Ovary (tissue), 9 donors: ENCODE measurements around the gene ZNF808. TPM values are rescaled to one million over a fixed set of nuclear protein-coding genes. Genes with fewer than 3 reads are reported as not detected.
"Not testable (repeated sequence)": the region's sequence is repeated elsewhere in the genome, so short reads cannot be mapped to it uniquely, and the experiment has no call there.

Experiments used
- DNase-seq, 5 donors: peaks; one replicate each; pipeline ENCODE4 v3.0.0-alpha.2; 2019 to 2020
- H3K27ac ChIP-seq, 2 donors: fragments of 200-600 bp; one replicate each; pipeline versions ENCODE4 v1.5.1 to v1.8.0; 2019 to 2022
- H3K27me3 ChIP-seq: fragments of 200-600 bp; one replicate; pipeline ENCODE4 v1.8.0; 2022
- H3K36me3 ChIP-seq: fragments of 200-600 bp; sonication (generic); one replicate; pipeline ENCODE4 v1.5.1; 2019
- H3K4me1 ChIP-seq: one replicate; pipeline ENCODE4 v1.8.1; 2013; ENCODE audit warnings: mild to moderate bottlenecking, moderate library complexity; ENCODE audit not compliant: insufficient read depth
- H3K4me3 ChIP-seq: fragments of 200-600 bp; sonication (generic); one replicate; pipeline ENCODE4 v1.5.1; 2017
- H3K9me3 ChIP-seq, 2 donors: fragments of 200-600 bp in 1 of 2; sonication (generic) in 1 of 2; one replicate each; pipeline versions ENCODE4 v1.5.1 to v1.8.1; 2013 to 2019; ENCODE audit warnings: mild to moderate bottlenecking in 1 of 2, moderate library complexity in 1 of 2
- EP300 ChIP-seq: sonication (generic); formaldehyde crosslinking; IDR thresholded peaks from one replicate; pipeline ENCODE4 v1.6.1; 2017; ENCODE audit warnings: antibody characterized with exemption
- POLR2A ChIP-seq: fragments of 450-650 bp; IDR thresholded peaks from one replicate; pipeline ENCODE4 v1.6.1; 2017; ENCODE audit warnings: antibody characterized with exemption, mild to moderate bottlenecking, moderate library complexity
- WGBS, 3 donors: extraction: QIAGEN DNeasy Blood & Tissue Kit in 1 of 3; methylation state at CpG; one replicate each; pipeline versions ENCODE4 v1.1.5 to v1.1.7; 2013 to 2017; 5-methylcytosine and 5-hydroxymethylcytosine counted together
- intact Hi-C, 4 donors: fragments of 100-400 bp; cut with DNase I; formaldehyde crosslinking; loops; one replicate each; pipeline versions ENCODE4 v1.11.0 to v1.15.1; 2022 to 2023
- polyA plus RNA-seq, 2 donors: library from polyadenylated mRNA; stranded (reverse); fragments of 200-250 nt in 1 of 2; fragments of 350-450 nt in 1 of 2; fragmentation: Illumina TruSeq in 1 of 2; extraction: RNeasy Lipid Tissue Mini Kit (QIAGEN cat#74804) in 1 of 2; gene quantifications; one replicate each; pipeline ENCODE4 v1.2.3, GENCODE V29; 2013 to 2014
- total RNA-seq, 7 donors: library from RNA; depleted of rRNA in 2 of 7; stranded (reverse); fragments of >200 nt in 2 of 7; fragmentation: NEBNext Ultra II Directional in 3 of 7; extraction: Animal tissue kit (Norgen Biotek cat#: 25700) in 3 of 7; gene quantifications; one replicate each; pipeline versions ENCODE4 v1.1.0 to v1.2.4, GENCODE V29; 2016 to 2023
- TF ChIP-seq, protein P1 (sequence below), 3 donors: fragments of 450-650 bp in 2 of 3; fragments of 200-600 bp in 1 of 3; IDR thresholded peaks; one replicate each; pipeline versions ENCODE4 v1.5.1 to v1.8.0; 2016 to 2022; ENCODE audit warnings: antibody characterized with exemption in 3 of 3, mild to moderate bottlenecking in 1 of 3
- donor health status: DM: no; HTN: no; CAD: no; lungs with moderate emphysema.
- donor health status: DM: no; HTN: no; CAD: no.
- donor health status: Bipolar disorder and iron deficiency.
- donor health status: DM: yes; HTN: yes; CAD: no.
- donor health status: DM: no; HTN: no; CAD: no.
- donor health status: DM: yes; HTN: yes; CAD: no.

Gene ZNF808
- total and polyA plus RNA-seq, 9 donors, result 6.0 to 26.4 (median 20.0) TPM

GRCh38 chr19:52585604-52586003 is 58.1 kb downstream of the ZNF808 start:
- Histone ChIP-seq H3K27me3 (no peaks in the 10 kb centered on the region), H3K27ac (no peak overlapping the region), H3K36me3 (no peaks in the 10 kb centered on the region), H3K4me1 (no peaks in the 10 kb centered on the region), H3K9me3 (no peaks in the 10 kb centered on the region), H3K4me3 (no peak overlapping the region)
- TF ChIP-seq, protein P1, sequence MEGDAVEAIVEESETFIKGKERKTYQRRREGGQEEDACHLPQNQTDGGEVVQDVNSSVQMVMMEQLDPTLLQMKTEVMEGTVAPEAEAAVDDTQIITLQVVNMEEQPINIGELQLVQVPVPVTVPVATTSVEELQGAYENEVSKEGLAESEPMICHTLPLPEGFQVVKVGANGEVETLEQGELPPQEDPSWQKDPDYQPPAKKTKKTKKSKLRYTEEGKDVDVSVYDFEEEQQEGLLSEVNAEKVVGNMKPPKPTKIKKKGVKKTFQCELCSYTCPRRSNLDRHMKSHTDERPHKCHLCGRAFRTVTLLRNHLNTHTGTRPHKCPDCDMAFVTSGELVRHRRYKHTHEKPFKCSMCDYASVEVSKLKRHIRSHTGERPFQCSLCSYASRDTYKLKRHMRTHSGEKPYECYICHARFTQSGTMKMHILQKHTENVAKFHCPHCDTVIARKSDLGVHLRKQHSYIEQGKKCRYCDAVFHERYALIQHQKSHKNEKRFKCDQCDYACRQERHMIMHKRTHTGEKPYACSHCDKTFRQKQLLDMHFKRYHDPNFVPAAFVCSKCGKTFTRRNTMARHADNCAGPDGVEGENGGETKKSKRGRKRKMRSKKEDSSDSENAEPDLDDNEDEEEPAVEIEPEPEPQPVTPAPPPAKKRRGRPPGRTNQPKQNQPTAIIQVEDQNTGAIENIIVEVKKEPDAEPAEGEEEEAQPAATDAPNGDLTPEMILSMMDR (IDR thresholded peaks at IDR 0.05), result no peak
- TF ChIP-seq POLR2A (no peak), EP300 (no peak)
- DNase-seq, result no peak
- intact Hi-C loops, result no loop called here
- WGBS, 3 donors, result 85 to 89% (median 88%) methylated on average over 6 of the region's 6 CpGs

DNA sequence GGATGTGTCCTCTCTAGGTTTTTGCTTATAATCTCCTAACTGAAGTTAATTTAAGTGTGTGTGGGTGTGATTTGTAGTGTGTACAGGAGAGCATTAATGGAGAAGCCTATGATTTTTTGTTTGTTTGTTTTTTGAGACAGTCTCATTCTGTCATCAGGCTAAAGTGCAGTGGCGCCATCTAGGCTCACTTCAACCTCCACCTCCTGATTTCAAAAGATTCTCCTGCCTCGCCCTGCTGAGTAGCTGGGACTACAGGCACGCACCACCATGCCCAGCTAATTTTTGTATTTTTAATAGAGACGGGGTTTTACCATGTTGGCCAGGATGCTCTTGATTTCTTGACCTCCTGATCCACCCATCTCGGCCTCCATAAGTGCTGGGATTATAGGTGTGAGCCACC is 63.3 kb downstream of the ZNF808 start:
- intact Hi-C loops, result no loop called here
- 85 to 90% (median 88%) methylated on average over 5 of the region's 5 CpGs for WGBS, 3 donors
- no peaks in the 10 kb centered on the region for H3K27me3 ChIP-seq
- no peaks in the 10 kb centered on the region for H3K36me3 ChIP-seq
- no peak overlapping the region for H3K4me3 ChIP-seq
- no peaks in the 10 kb centered on the region for H3K9me3 ChIP-seq
- TF ChIP-seq, protein P1 (IDR thresholded peaks at IDR 0.05), result no peak
- TF ChIP-seq EP300 (no peak), POLR2A (no peak)
- no peak overlapping the region for H3K27ac ChIP-seq
- no peaks in the 10 kb centered on the region for H3K4me1 ChIP-seq
- DNase-seq, result no peak

DNA sequence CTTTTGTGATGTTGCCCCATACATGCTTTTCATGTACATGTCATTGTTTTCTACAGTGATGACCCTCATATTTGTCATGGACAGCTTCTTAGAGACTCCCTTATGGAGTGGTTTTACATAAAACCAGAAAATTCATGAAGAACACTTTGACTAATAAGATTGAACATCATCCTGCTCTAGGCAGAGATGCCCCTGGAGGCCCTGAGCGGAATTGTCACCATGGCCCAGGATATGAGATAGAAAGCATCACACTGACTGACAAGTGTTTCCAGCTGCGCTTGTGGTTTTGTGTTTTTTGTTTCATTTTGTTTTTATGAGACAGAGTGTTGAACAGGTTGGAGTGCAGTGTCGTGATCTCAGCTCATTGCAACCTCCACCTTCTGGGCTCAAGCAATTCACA is 64.8 kb downstream of the ZNF808 start:
- intact Hi-C loops, result no loop called here
- no peaks in the 10 kb centered on the region for H3K9me3 ChIP-seq
- no peak overlapping the region for H3K27ac ChIP-seq
- H3K4me3 ChIP-seq, result no peak overlapping the region
- H3K4me1 ChIP-seq, result no peaks in the 10 kb centered on the region
- TF ChIP-seq EP300 (no peak), POLR2A (no peak)
- TF ChIP-seq, protein P1 (IDR thresholded peaks at IDR 0.05), result no peak
- H3K27me3 ChIP-seq, result no peaks in the 10 kb centered on the region
- 81 to 97% (median 96%) methylated on average over 3 of the region's 3 CpGs for WGBS, 3 donors
- no peak for DNase-seq
- H3K36me3 ChIP-seq, result no peaks in the 10 kb centered on the region

DNA sequence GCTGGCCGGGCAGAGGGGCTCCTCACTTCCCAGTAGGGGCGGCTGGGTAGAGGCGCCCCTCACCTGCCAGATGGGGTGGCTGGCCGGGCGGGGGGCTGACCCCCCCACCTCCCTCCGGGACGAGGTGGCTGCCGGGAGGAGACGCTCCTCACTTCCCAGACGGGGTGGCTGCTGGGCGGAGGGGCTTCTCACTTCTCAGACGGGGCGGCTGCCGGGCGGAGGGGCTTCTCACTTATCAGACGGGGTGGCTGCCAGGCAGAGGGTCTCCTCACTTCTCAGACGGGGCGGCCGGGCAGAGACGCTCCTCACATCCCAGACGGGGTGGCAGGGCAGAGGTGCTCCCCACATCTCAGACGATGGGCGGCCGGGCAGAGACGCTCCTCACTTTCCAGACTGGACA is 66.0 kb downstream of the ZNF808 start:
- intact Hi-C loops, H3K4me3 ChIP-seq, H3K27me3 ChIP-seq, H3K9me3 ChIP-seq, H3K4me1 ChIP-seq, H3K27ac ChIP-seq, H3K36me3 ChIP-seq, DNase-seq: not testable (repeated sequence)
- 96 to 97% methylated on average over 24 to 25 of the region's 25 CpGs; no CpG with 5 or more reads in 1 of the 3 donors for WGBS, 3 donors

DNA sequence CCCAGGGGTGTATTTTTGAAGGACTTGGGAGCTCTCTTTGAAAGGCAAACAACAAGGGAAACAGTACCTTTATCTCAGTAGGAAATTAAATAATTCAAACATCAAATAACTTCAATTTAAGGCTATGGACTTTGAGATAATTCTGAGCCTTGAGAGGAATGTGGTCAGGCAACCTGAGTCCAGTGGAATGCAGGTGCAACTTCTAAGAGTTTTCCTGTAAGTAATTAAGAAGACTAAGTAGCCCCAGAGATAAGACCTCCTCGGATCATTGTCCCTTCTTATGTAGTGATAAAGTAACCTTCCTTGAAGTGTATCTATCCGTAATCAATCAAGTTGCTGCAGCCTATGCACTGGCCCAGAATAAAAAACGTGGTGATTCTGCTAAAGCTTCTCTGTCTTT is 71.8 kb downstream of the ZNF808 start:
- H3K36me3 ChIP-seq, result no peaks in the 10 kb centered on the region
- no peaks in the 10 kb centered on the region for H3K27me3 ChIP-seq
- H3K4me1 ChIP-seq, result peaks cover 9% of the 10 kb centered on the region
- TF ChIP-seq, protein P1 (IDR thresholded peaks at IDR 0.05), result no peak
- TF ChIP-seq EP300, result no peak
- no peak for TF ChIP-seq POLR2A
- no peak for DNase-seq
- no peaks in the 10 kb centered on the region for H3K9me3 ChIP-seq
- H3K27ac ChIP-seq, result no peak overlapping the region
- H3K4me3 ChIP-seq, result no peak overlapping the region
- intact Hi-C loops, result no loop called here
- 84 to 88% (median 85%) methylated on average over 3 of the region's 3 CpGs for WGBS, 3 donors
